NB4 (cell line): ENCODE data around the gene NEUROG1.

ENCODE experiments used
- CTCF ChIP-seq: IDR thresholded peaks from one replicate; pipeline ENCODE4 v1.5.1; 2012; ENCODE audit warnings: low read depth, low read length
- MYC ChIP-seq: IDR thresholded peaks from 2 replicates; pipeline ENCODE4 v1.6.1; 2011; ENCODE audit warnings: low read depth, low read length

GRCh38 chr5:135504376-135504775 is 31.4 kb downstream of the NEUROG1 start:
- TF ChIP-seq CTCF (no peak), MYC (no peak)
